Right hindlimb (tissue), 1 donor: ENCODE measurements around the gene C9.
"Not testable (repeated sequence)": the region's sequence is repeated elsewhere in the genome, so short reads cannot be mapped to it uniquely, and the experiment has no call there.

Experiments used
- DNase-seq: peaks from one replicate; pipeline ENCODE4 v3.0.0-alpha.2; 2018

C9 gene

DNA sequence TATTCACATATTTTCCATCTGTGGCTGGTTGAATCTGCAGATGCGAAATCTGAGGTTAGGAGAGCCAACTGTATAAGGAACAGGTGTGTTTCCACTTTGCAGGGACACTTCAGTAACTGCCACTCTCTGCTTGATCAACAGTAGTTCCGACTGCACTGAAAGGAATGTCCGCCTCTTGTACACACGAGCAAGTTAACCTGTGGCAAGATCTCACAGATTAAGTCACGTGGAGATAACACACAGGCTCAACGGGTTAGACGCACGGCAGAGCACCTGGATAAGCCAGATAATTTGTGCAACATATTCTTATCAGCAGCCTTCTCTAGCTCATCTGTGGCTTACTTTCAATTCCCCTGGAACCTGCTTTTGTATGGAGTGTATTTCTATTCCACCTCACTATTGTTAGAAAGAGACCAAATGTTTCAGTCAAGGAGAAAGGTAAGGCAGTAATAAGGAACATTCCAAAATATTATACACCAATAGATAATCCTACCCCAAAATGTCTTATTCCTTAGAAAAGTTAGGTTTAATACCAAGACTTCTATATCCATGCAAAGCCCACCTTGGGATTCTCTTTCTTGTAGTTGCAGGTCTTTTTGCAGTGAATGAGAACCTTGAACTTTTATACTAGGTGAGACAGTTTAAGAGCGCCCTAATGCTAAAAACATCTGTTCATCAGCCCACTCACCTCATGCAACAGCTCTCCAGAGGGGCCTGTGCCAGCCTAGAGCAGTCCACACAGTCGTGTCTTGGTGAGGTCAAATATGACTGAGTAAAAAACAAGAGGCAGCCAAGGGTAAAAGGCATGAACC, 6.5 kb upstream of the C9 start:
- DNase-seq: no peak

- peak; percentile 44 for DNase-seq
Observed at GRCh38 chr5:39369123-39369815, 5.0 kb upstream of the C9 start.

DNA sequence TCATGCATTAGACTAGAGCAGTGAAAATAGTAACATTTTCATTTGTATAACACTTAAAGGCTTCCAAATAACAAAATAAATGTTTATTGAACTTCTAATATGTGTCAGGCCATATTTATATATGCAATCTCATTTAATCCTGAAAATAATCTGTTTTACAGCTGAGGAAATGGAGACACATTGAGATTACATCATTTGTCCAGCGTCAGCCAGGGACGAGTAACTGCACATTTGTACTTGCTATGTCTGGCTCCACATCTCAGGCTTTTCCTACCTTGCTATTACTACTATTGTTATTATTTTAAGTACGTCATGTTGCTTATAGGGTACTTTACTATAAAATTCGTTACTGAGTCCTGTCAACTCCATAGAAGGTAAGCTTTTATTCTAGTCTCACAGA, 3.8 kb upstream of the C9 start:
- DNase-seq: no peak

DNA sequence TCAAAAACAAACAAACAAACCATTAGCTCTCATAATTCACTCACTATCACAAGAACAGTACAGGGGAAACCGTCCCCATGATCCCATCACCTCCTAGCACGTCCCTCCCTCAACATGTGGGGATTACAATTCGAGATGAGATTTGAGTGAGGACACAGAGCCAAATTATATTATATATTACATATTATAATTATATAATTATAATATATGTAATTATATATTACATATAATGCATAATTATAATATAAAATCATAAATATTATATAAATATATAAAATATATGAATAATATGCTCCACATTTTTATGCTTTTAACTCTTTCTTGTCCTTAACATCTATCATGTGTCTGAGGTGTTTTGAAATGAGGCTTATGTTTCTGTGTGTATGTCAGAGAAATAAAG, 3.4 kb upstream of the C9 start:
- DNase-seq: no peak

- no peak for DNase-seq
Observed at GRCh38 chr5:39363217-39363616, 1.1 kb downstream of the C9 start.

DNA sequence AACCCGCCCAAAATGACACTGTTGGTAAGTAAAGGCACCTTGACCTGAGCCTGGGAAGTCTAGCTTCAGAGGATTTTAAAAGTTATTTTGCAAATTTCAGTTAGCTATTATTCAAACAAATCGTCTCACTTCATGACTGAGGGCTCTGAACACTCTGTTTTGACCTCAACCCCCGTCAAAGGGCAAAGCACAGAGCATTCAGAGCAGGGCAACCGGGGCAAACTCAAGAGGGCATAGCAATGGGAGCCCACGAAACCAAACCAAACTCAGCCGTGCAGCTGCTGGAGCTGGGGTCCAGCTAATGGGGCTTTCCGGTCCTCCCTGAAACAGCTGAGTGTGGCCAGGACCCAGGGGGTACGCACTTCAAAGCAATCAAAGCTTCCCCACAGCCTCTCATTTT, 1.6 kb downstream of the C9 start:
- no peak for DNase-seq

DNA sequence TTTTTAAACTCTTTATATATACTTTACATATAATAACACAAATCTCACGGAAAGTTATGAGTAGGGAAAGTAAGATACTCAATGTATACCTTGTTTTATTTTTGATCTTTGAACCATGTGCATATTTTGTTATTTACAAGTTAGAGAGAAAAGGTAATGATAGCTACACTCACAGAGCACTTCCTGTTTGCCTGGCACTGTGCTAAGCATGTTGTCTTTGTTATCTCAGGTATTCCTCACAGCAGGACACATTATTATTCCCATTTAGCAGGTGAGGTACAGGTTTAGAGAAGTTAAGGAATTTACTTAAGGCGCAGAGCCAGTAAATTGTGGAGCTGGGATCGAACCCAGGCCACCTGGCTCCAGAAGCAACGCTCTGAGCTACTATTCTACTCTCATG, 3.0 kb downstream of the C9 start:
- no peak for DNase-seq

DNA sequence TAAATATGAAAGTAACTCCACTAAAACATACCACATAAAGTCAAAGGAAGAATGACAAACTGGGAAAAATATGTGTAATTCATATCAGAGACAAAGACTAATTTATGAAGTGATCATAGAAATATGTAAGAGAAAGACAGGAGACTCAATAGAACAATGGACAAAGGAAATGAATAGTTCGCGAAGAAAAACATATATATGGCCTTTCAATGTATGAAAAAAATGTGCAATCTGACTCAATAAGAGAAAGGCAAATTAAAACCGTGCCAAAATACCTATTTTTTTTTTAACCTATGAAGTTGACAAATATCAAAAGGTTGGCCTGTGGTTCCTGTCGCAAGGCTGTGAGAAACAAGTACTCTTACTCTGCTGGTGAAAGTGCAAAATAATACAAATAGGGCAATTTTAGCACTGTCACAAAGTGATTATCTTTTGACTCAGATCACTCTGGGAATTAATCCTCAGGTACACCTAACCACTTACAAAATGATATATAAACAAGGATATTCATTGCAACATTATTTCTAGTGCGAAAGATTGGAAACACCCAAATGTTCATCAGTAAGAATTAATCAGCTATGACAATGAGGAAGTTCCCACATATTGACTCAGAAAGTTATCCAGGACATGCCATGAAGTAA, 3.7 kb downstream of the C9 start:
- DNase-seq: no peak

- no peak for DNase-seq
Observed at GRCh38 chr5:39356263-39356662, 8.0 kb downstream of the C9 start.

DNA sequence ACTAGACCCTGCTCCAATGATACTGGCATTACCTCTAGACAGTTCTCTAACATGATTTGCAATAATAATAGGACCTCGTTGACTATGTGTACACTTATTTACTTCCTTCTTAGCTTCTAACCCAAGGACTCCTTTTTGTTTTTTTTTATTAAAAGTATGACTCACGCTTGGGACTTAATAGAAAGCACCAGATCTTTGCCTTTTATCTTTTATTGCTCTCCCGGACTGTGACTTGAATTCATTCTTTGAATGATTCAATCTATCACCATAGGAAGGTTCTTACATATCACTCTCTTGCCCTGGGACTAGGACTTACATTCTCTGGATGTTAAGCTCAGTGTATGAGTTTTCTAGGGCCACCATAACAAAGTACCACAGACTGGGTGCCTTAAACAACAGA, 9.0 kb downstream of the C9 start:
- DNase-seq: no peak

- no peak for DNase-seq
Observed at GRCh38 chr5:39353717-39354399, 10.4 kb downstream of the C9 start.

- DNase-seq: peak; percentile 57
Observed at GRCh38 chr5:39352951-39353350, 11.3 kb downstream of the C9 start.

DNA sequence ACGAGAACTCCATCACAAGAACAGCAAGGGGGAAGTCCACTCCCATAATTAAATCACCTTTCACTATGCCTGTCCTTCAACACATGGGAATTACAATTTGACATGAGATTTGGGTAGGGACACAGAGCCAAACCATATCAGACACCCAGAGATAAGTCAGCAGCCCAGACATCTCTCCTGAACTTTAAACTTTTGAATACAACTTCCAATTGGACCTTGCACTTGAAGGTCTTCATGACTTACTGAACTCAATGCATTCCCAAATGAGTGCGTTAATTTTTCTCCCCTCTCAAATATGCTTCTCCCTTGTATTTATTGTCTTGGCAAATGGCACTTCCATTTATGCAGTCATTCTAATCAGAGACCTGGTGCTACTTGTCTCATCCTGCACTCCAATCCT, 12.1 kb downstream of the C9 start:
- DNase-seq: no peak

DNA sequence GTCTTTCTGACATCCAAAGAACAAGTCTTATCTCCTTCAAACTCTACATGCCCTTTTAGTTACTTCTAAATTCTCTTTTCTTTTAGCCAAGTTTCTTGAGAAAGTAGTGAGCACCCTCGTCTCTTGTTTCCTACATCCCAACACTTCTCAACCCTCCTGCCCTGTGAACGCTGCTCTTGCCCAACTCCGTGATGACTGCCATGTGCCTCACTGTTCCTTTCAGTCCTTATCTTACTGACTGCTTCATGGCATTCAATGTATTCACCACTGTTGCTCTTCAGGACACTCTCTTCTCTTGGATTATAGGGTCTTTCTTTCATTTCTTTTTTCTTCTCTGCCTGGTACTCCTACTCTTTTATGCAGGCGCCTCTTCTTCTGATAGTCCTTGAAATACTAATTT, 14.8 kb downstream of the C9 start:
- no peak for DNase-seq

DNA sequence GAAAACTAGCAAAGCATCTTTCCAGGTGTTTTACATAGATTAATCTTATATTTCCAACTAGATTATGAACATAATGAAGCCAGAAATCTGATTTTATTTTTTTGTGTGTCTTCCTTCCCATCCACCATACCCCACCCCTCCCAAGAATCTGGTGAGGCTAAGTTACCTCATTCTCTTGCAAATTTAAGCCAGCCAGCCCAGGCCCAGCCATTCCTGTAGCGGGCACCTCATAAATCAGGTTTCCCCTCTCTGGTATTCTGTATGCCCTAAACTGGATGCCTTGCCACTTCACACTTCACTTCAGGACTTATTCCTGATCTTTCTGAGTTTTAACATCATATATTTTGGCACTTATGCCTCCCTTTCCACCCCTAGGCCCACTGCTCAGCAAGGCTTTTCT, 21.8 kb downstream of the C9 start:
- no peak for DNase-seq

DNA sequence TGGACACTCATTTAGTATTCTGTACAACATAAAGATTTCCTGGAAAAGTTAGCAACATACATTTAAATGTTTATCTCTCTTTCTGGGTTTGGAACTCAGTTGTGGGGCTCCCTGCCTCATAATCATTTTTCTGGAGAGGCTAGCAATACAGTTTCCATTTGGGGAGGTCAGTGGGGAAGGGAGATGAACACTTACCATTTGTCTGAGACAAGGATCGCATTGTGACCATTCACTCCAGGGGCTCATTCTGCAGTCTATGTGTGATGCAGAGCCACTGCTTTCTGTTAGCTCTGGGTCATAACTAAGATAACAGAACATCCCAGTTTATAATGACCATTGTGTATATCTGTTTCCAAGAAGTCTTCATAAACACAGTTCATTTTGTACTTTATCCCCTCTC, 22.4 kb downstream of the C9 start:
- peak; percentile 64 for DNase-seq

- peak; percentile 61 for DNase-seq
Observed at GRCh38 chr5:39340506-39340905, 23.8 kb downstream of the C9 start.

DNA sequence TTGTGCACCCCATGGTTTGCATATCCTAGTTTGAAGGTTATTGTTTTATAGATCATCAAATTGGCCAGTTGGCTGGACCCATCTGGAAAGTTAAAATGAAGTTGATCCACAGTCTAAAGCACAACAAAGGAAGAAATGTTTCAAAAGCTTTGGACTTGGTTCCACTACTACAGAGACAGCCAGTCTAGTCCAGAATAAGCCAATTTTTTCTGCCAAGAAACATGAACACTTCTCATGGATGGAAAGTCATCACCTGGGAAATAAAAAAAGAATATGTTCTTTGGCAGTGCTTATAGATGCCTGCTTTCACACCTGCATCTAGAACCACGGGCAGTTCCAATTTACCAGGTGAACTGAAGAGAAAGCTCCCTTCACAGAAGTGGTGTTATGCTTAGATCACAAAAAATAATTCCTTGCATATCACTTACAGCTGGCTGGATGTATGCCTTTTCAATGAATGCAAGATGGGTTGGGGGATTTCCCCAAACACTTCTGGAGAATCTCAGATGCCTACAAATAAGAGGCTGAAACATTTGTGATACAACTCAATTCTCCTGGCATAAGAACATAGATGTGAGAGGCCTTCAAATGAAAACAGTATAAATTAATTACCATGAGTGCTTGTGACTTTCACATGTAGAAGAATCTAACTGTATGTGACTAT, 26.9 kb downstream of the C9 start:
- peak; percentile 29 for DNase-seq

DNA sequence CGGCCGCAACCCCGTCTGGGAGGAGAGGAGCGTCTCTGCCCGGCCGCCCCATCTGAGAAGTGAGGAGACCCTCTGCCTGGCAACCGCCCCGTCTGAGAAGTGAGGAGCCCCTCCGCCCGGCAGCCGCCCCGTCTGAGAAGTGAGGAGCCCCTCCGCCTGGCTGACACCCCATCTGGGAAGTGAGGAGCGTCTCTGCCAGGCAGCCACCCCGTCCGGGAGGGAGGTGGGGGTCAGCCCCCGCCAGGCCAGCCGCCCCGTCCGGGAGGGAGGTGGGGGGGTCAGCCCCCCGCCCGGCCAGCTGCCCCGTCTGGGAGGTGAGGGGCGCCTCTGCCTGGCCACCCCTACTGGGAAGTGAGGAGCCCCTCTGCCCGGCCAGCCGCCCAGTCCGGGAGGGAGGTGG, 30.0 kb downstream of the C9 start:
- DNase-seq: not testable (repeated sequence)

DNA sequence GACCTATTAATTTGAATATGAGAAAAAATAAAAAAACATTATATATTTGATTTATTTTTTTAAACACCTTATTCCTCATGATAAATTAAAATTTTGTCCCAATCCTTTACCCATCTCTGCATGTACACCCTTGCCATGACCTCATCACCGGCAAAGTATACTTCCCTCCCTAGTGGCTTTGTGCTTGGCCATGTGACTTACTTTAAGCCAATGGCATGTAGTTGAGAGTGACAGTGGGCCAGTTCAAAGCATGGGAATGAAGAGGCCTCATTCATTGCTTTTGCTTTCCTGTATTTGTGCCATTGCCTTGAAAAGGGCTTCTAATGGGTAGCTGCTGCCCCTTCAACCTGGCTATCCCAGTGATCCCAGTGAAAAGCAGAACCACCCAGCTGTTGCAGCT, 31.2 kb downstream of the C9 start:
- DNase-seq: no peak

GRCh38 chr5:39331861-39332381, 32.4 kb downstream of the C9 start:
- peak; percentile 54 for DNase-seq

- DNase-seq: no peak
Observed at GRCh38 chr5:39328731-39329130, 35.6 kb downstream of the C9 start.

DNA sequence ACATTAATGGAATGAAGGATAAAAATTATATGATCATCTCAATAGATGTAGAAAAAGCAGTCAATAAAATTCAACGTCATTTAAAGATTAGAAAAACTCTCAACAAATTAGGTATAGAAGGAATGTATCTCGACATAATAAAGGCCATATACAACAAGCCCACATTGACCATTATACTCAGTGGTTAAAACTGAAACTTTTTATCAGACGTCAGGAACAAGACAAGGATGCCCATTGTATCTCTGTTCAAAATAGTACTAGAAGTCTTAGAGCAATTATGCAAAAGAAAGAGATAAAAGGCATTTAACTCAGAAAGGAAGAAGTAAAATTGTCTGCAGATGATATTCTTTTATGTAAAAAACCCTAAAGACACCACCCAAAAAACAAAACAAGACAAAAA, 40.8 kb downstream of the C9 start:
- no peak for DNase-seq
